ENCODE data around the gene STPG2. TPM values are rescaled to one million over a fixed set of nuclear protein-coding genes. Genes with fewer than 3 reads are reported as not detected.

The STPG2 gene
- not detected in 5 replicates for total RNA-seq (2022; extraction: Qiagen RNA extraction)

GRCh38 chr4:98143001-98143899 is at the start of gene STPG2:
STPG2 (minus strand) TSS chr4:98143476.

Other genes with a start within 250 kb of the STPG2 start
- 20.1 to 25.4 TPM (median 22.4 TPM) in 5 replicates for gene RAP1GDS1, start 117.9 kb upstream of the STPG2 start, total RNA-seq (2022; extraction: Qiagen RNA extraction)

All from A549 treated with dexamethasone at 1 μM for 4 hours (cell line).